HepG2 (cell line): ENCODE data around the gene RGL1.

Experiments used
- ATF6 ChIP-seq: sonication (generic); formaldehyde crosslinking; conservative IDR thresholded peaks from 2 replicates; pipeline ENCODE4 v1.4.0; 2020; ENCODE audit warnings: missing genetic modification reagents
- CCDC6 ChIP-seq: sonication (generic); formaldehyde crosslinking; IDR thresholded peaks from 2 replicates; pipeline ENCODE4 v1.8.1; 2022; ENCODE audit warnings: mild to moderate bottlenecking, missing genetic modification reagents, moderate library complexity
- CTCF ChIP-seq: sonication (generic); formaldehyde crosslinking; IDR thresholded peaks from 2 replicates; pipeline ENCODE4 v1.5.0; 2020; ENCODE audit warnings: mild to moderate bottlenecking, missing genetic modification reagents, moderate library complexity
- HDAC2 ChIP-seq: sonication (generic); formaldehyde crosslinking; IDR thresholded peaks from 2 replicates; pipeline ENCODE4 v1.4.0; 2020; ENCODE audit warnings: missing genetic modification reagents
- MAFF ChIP-seq: IDR thresholded peaks from 2 replicates; pipeline ENCODE4 v1.6.1; 2011; ENCODE audit warnings: low read depth, low read length, improper control_type of control experiment
- NFE2L1 ChIP-seq: sonication (generic); formaldehyde crosslinking; IDR thresholded peaks from 2 replicates; pipeline ENCODE4 v1.4.0; 2020; ENCODE audit warnings: missing genetic modification reagents, mild to moderate bottlenecking, borderline replicate concordance
- ONECUT2 ChIP-seq: sonication (generic); formaldehyde crosslinking; IDR thresholded peaks from 2 replicates; pipeline ENCODE4 v1.4.0; 2020; ENCODE audit warnings: missing genetic modification reagents
- REST ChIP-seq, 2 experiments: IDR thresholded peaks; 2 replicates each; pipeline ENCODE4 v1.6.1; 2011 to 2012; ENCODE audit warnings: low read length in 2 of 2, borderline replicate concordance in 1 of 2, low read depth in 1 of 2, mild to moderate bottlenecking in 1 of 2, moderate library complexity in 1 of 2
- RXRA ChIP-seq: sonication (generic); formaldehyde crosslinking; IDR thresholded peaks from 2 replicates; pipeline ENCODE4 v1.5.1; 2020; ENCODE audit warnings: missing genetic modification reagents
- SIN3A ChIP-seq: IDR thresholded peaks from 2 replicates; pipeline ENCODE4 v1.6.1; 2011; ENCODE audit warnings: low read depth, mild to moderate bottlenecking, control low read depth, low read length, borderline replicate concordance
- TAF1 ChIP-seq: sonication (generic); formaldehyde crosslinking; IDR thresholded peaks from 2 replicates; pipeline ENCODE4 v1.4.0; 2020; ENCODE audit warnings: missing genetic modification reagents
- TEAD2 ChIP-seq: sonication (generic); formaldehyde crosslinking; IDR thresholded peaks from 2 replicates; pipeline ENCODE4 v1.9.0; 2021; ENCODE audit warnings: missing genetic modification reagents
- XRCC5 ChIP-seq: fragments of 200-400 bp; formaldehyde crosslinking; optimal IDR thresholded peaks from 2 replicates; pipeline ENCODE3; 2017; ENCODE audit warnings: mild to moderate bottlenecking, low read length
- ZZZ3 ChIP-seq: sonication (generic); formaldehyde crosslinking; IDR thresholded peaks from 2 replicates; pipeline ENCODE4 v1.4.0; 2020; ENCODE audit warnings: missing genetic modification reagents, mild to moderate bottlenecking, borderline replicate concordance

GRCh38 chr1:183907070-183907469, 102.2 kb downstream of the RGL1 start:
- no peak for TF ChIP-seq TAF1 (CRISPR knock-in tag)
- no peak for TF ChIP-seq MAFF
- TF ChIP-seq REST (IDR thresholded peaks at IDR 0.05; ENCODE audit: borderline replicate concordance in 1 of 2, low read depth in 1 of 2, low read length in 2 of 2), result no peak
- TF ChIP-seq CTCF (CRISPR knock-in tag), result no peak
- TF ChIP-seq ATF6, result no peak
- no peak for TF ChIP-seq SIN3A
- no peak for TF ChIP-seq ZZZ3 (CRISPR knock-in tag)
- TF ChIP-seq ONECUT2 (CRISPR knock-in tag), result no peak
- TF ChIP-seq NFE2L1 (CRISPR knock-in tag), result no peak
- no peak for TF ChIP-seq TEAD2 (CRISPR knock-in tag)
- TF ChIP-seq RXRA, result no peak
- no peak for TF ChIP-seq HDAC2 (CRISPR knock-in tag)
- no peak for TF ChIP-seq CCDC6 (CRISPR knock-in tag)
- no peak for TF ChIP-seq XRCC5
